K562 (cell line): Measurements from ENCODE around the gene NSUN6. TPM values are rescaled to one million over a fixed set of nuclear protein-coding genes. Genes with fewer than 3 reads are reported as not detected.

ENCODE experiments used
- BCOR ChIP-seq: fragments of 450-650 bp; IDR thresholded peaks from 2 replicates; pipeline ENCODE4 v1.6.1; 2016
- CTBP1 ChIP-seq: fragments of 450-650 bp; IDR thresholded peaks from 2 replicates; pipeline ENCODE4 v1.6.1; 2016; ENCODE audit warnings: borderline replicate concordance
- EP300 ChIP-seq: IDR thresholded peaks from 2 replicates; pipeline ENCODE4 v1.6.1; 2012; ENCODE audit warnings: low read length, improper control_type of control experiment
- KAT7 ChIP-seq: sonication (generic); formaldehyde crosslinking; IDR thresholded peaks from 2 replicates; pipeline ENCODE4 v1.8.0; 2022; ENCODE audit warnings: missing genetic modification reagents, mild to moderate bottlenecking, borderline replicate concordance
- KAT8 ChIP-seq: fragments of 450-650 bp; IDR thresholded peaks from 2 replicates; pipeline ENCODE4 v1.6.1; 2016; ENCODE audit warnings: low read depth, mild to moderate bottlenecking
- MBD2 ChIP-seq: sonication (generic); IDR thresholded peaks from 2 replicates; pipeline ENCODE4 v1.6.1; 2016; ENCODE audit warnings: low read depth, borderline replicate concordance
- MTA2 ChIP-seq: fragments of 450-650 bp; IDR thresholded peaks from 2 replicates; pipeline ENCODE4 v1.6.1; 2016; ENCODE audit warnings: low read depth
- NBN ChIP-seq: fragments of 450-650 bp; IDR thresholded peaks from 2 replicates; pipeline ENCODE4 v1.6.1; 2016; ENCODE audit warnings: low read depth, mild to moderate bottlenecking
- NCOR1 ChIP-seq: fragments of 450-650 bp; IDR thresholded peaks from 2 replicates; pipeline ENCODE4 v1.6.1; 2016; ENCODE audit warnings: mild to moderate bottlenecking, moderate library complexity
- PHF20 ChIP-seq: fragments of 450-650 bp; IDR thresholded peaks from 2 replicates; pipeline ENCODE4 v1.6.1; 2018; ENCODE audit not compliant: partially characterized antibody
- POLR2A ChIP-seq: fragments of 450-650 bp; conservative IDR thresholded peaks from 2 replicates; pipeline ENCODE4 v1.6.1; 2016
- RBBP5 ChIP-seq: fragments of 200-600 bp; sonication (generic); IDR thresholded peaks from 2 replicates; pipeline ENCODE4 v1.6.1; 2012; ENCODE audit warnings: borderline replicate concordance, mild to moderate bottlenecking, low read length, control low read depth, inconsistent platforms; ENCODE audit not compliant: insufficient read depth, poor library complexity, severe bottlenecking
- RBM17 ChIP-seq: fragments of 200-400 bp; formaldehyde crosslinking; IDR thresholded peaks from 2 replicates; pipeline ENCODE4 v1.6.1; 2017; ENCODE audit warnings: low read depth, mild to moderate bottlenecking, low read length, borderline replicate concordance
- RBM22 ChIP-seq: fragments of 200-400 bp; formaldehyde crosslinking; IDR thresholded peaks from 2 replicates; pipeline ENCODE4 v1.6.1; 2018; ENCODE audit warnings: low read length, low read depth; ENCODE audit not compliant: poor library complexity, severe bottlenecking
- SIN3B ChIP-seq: fragments of 450-650 bp; IDR thresholded peaks from 2 replicates; pipeline ENCODE4 v1.6.1; 2017; ENCODE audit warnings: low read depth, mild to moderate bottlenecking, moderate library complexity
- ZNF57 ChIP-seq: fragments of 450-650 bp; formaldehyde crosslinking; IDR thresholded peaks from 2 replicates; pipeline ENCODE4 v1.4.0; 2020; ENCODE audit warnings: mild to moderate bottlenecking, moderate library complexity
- polyA plus RNA-seq, 8 experiments: library from polyadenylated mRNA; depleted of rRNA in 4 of 8; stranded (reverse) in 5 of 8; unstranded in 3 of 8; fragments of >200 nt; fragmentation: Nextera tagmentation in 2 of 8; fragmentation: Illumina TruSeq in 1 of 8; extraction: Ambion mirVana in 2 of 8; extraction: Trizol in 1 of 8; gene quantifications; 2 replicates each; pipeline versions ENCODE4 v1.2.1 to v1.2.3, GENCODE V29; 2011 to 2014; ENCODE audit warnings: inconsistent platforms in 1 of 8, missing spikeins in 1 of 8
- total RNA-seq, 7 experiments: library from RNA; depleted of rRNA in 6 of 7; stranded (reverse); fragments of >200 nt in 6 of 7; fragmentation: Illumina TruSeq in 2 of 7; extraction: Trizol in 2 of 7; gene quantifications; 2 replicates each; pipeline versions ENCODE4 v1.2.1 to v1.2.3, GENCODE V29; 2011 to 2021; ENCODE audit warnings: low replicate concordance in 1 of 7
- TF ChIP-seq, protein P1 (sequence below): sonication (generic); formaldehyde crosslinking; IDR thresholded peaks from 2 replicates; pipeline ENCODE4 v1.8.1; 2023; ENCODE audit warnings: mild to moderate bottlenecking, missing genetic modification reagents
- TF ChIP-seq, protein P2 (sequence below): fragments of 250-450 bp; sonication (Bioruptor Pico); IDR thresholded peaks from 2 replicates; pipeline ENCODE4 v1.5.0; 2021; ENCODE audit warnings: mild to moderate bottlenecking, borderline replicate concordance
- TF ChIP-seq, protein P3 (sequence below): sonication (generic); formaldehyde crosslinking; IDR thresholded peaks from 2 replicates; pipeline ENCODE4 v1.8.0; 2022; ENCODE audit warnings: missing genetic modification reagents, mild to moderate bottlenecking, moderate library complexity, borderline replicate concordance
- TF ChIP-seq, protein P4 (sequence below): fragments of 250-450 bp; sonication (Bioruptor Pico); IDR thresholded peaks from 2 replicates; pipeline ENCODE4 v1.6.1; 2021; ENCODE audit warnings: mild to moderate bottlenecking
- TF ChIP-seq, protein P5 (sequence below): fragments of 250-450 bp; sonication (Bioruptor Pico); IDR thresholded peaks from 2 replicates; pipeline ENCODE4 v1.8.0; 2021; ENCODE audit warnings: moderate library complexity, mild to moderate bottlenecking, inconsistent platforms
- TF ChIP-seq, protein P6 (sequence below): IDR thresholded peaks from 2 replicates; pipeline ENCODE4 v1.6.1; 2012; ENCODE audit warnings: low read depth, low read length, improper control_type of control experiment, borderline replicate concordance

NSUN6 gene
- total and polyA plus RNA-seq, 9 of the 15 experiments (the other 6 are each of a cell fraction or from before 2014, with no cell fraction given): 12.5 to 33.1 (median 24.2) TPM

DNA sequence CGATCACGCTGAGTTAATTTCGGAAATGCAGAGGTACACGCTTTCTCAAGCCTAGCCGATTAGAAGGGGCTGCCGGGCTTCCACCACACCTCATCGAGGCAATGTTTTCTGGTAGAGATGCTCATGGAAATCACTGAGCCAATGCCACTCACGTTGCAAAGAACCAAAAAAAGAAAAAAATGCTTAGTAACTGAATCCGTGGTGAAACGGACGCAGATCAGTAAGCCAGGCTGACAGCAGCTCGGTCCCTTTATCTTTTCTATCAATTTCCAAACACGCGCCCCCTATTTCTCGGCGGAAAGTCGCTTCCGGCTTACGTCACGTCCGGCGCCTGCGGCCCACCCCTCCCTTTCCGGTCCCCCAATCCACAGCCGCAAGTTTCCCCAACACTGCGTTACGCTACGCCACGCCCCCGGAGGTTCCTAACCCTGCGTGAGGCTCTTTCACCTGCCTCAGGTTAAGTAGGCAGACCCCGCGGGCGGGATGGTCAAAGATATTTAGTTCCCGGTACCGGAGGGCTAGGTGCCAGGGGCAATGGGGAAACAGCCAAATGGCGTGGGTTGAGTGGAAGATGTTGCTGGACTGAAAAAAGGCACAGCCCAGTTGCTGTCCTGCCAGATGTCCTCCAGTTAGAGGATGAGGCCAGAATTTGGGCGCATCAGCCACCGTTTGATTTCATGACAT is at the start of gene NSUN6 (continued):
- TF ChIP-seq, protein P1, sequence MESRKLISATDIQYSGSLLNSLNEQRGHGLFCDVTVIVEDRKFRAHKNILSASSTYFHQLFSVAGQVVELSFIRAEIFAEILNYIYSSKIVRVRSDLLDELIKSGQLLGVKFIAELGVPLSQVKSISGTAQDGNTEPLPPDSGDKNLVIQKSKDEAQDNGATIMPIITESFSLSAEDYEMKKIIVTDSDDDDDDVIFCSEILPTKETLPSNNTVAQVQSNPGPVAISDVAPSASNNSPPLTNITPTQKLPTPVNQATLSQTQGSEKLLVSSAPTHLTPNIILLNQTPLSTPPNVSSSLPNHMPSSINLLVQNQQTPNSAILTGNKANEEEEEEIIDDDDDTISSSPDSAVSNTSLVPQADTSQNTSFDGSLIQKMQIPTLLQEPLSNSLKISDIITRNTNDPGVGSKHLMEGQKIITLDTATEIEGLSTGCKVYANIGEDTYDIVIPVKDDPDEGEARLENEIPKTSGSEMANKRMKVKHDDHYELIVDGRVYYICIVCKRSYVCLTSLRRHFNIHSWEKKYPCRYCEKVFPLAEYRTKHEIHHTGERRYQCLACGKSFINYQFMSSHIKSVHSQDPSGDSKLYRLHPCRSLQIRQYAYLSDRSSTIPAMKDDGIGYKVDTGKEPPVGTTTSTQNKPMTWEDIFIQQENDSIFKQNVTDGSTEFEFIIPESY (CRISPR knock-in tag): no peak; the same call in 1 of the 2 replicates
- TF ChIP-seq, protein P2, sequence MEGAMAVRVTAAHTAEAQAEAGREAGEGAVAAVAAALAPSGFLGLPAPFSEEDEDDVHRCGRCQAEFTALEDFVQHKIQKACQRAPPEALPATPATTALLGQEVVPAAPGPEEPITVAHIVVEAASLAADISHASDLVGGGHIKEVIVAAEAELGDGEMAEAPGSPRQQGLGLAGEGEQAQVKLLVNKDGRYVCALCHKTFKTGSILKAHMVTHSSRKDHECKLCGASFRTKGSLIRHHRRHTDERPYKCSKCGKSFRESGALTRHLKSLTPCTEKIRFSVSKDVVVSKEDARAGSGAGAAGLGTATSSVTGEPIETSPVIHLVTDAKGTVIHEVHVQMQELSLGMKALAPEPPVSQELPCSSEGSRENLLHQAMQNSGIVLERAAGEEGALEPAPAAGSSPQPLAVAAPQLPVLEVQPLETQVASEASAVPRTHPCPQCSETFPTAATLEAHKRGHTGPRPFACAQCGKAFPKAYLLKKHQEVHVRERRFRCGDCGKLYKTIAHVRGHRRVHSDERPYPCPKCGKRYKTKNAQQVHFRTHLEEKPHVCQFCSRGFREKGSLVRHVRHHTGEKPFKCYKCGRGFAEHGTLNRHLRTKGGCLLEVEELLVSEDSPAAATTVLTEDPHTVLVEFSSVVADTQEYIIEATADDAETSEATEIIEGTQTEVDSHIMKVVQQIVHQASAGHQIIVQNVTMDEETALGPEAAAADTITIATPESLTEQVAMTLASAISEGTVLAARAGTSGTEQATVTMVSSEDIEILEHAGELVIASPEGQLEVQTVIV (CRISPR knock-in tag): no peak
- peak; percentile 83 for TF ChIP-seq NBN
- TF ChIP-seq NCOR1: 0 out of 2 replicates have a peak, but pooled peaks have one; percentile 24
- TF ChIP-seq, protein P3, sequence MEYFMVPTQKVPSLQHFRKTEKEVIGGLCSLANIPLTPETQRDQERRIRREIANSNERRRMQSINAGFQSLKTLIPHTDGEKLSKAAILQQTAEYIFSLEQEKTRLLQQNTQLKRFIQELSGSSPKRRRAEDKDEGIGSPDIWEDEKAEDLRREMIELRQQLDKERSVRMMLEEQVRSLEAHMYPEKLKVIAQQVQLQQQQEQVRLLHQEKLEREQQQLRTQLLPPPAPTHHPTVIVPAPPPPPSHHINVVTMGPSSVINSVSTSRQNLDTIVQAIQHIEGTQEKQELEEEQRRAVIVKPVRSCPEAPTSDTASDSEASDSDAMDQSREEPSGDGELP (CRISPR knock-in tag): peak; percentile 62; the same call in 1 of the 2 replicates
- TF ChIP-seq, protein P4, sequence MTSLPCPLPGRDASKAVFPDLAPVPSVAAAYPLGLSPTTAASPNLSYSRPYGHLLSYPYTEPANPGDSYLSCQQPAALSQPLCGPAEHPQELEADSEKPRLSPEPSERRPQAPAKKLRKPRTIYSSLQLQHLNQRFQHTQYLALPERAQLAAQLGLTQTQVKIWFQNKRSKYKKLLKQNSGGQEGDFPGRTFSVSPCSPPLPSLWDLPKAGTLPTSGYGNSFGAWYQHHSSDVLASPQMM (CRISPR knock-in tag): no peak
- no peak for TF ChIP-seq RBM22
- peak; percentile 91 for TF ChIP-seq POLR2A
- peak; percentile 61 for TF ChIP-seq EP300
- peak; percentile 90 for TF ChIP-seq PHF20
- TF ChIP-seq SIN3B: peak; percentile 82
- TF ChIP-seq, protein P5, sequence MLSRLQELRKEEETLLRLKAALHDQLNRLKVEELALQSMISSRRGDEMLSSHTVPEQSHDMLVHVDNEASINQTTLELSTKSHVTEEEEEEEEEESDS (CRISPR knock-in tag): no peak
- TF ChIP-seq ZNF57 (CRISPR knock-in tag): no peak
- TF ChIP-seq CTBP1: peak; percentile 65
- TF ChIP-seq BCOR: no peak
- TF ChIP-seq KAT8: no peak
- no peak for TF ChIP-seq KAT7 (CRISPR knock-in tag)
- TF ChIP-seq, protein P6, sequence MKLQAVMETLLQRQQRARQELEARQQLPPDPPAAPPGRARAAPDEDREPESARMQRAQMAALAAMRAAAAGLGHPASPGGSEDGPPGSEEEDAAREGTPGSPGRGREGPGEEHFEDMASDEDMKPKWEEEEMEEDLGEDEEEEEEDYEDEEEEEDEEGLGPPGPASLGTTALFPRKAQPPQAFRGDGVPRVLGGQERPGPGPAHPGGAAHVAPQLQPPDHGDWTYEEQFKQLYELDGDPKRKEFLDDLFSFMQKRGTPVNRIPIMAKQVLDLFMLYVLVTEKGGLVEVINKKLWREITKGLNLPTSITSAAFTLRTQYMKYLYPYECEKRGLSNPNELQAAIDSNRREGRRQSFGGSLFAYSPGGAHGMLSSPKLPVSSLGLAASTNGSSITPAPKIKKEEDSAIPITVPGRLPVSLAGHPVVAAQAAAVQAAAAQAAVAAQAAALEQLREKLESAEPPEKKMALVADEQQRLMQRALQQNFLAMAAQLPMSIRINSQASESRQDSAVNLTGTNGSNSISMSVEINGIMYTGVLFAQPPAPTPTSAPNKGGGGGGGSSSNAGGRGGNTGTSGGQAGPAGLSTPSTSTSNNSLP: no peak
- TF ChIP-seq RBM17: no peak
- TF ChIP-seq RBBP5: peak; percentile 88
- no peak for TF ChIP-seq MTA2
- peak; percentile 54 for TF ChIP-seq MBD2
